BJ (cell line): ENCODE measurements around the gene CDH16. TPM values are rescaled to one million over a fixed set of nuclear protein-coding genes. Genes with fewer than 3 reads are reported as not detected.

ENCODE experiments used
- CTCF ChIA-PET: fragments of 350-600 bp; formaldehyde crosslinking; extraction: SDS; loops from one replicate; lab custom pipeline; 2021; ENCODE audit warnings: antibody characterized with exemption, inconsistent platforms; lab: Yijun Ruan, JAX
- POLR2A ChIA-PET: fragments of 300-600 bp; sonication (Branson Sonifier 250); formaldehyde crosslinking; extraction: SDS; loops from one replicate; lab custom pipeline; 2021; ENCODE audit warnings: antibody characterized with exemption; lab: Charles Lee
- DNase-seq: peaks from one replicate; pipeline ENCODE4 v3.0.0-alpha.2; 2011; ENCODE audit warnings: low read depth
- H3K27me3 ChIP-seq: 2 replicates; pipeline ENCODE4 v1.6.0; 2011; ENCODE audit warnings: low read length; ENCODE audit not compliant: control insufficient read depth, insufficient read depth
- H3K36me3 ChIP-seq: 2 replicates; pipeline ENCODE4 v1.5.1; 2011; ENCODE audit warnings: low read length; ENCODE audit not compliant: control insufficient read depth, insufficient read depth
- H3K4me3 ChIP-seq: 2 replicates; pipeline ENCODE4 v1.5.1; 2011; ENCODE audit warnings: low read depth, mild to moderate bottlenecking, control low read depth, low read length
- polyA plus RNA-seq: library from polyadenylated mRNA; depleted of rRNA; stranded (reverse); fragments of >200 nt; gene quantifications from 2 replicates; pipeline ENCODE4 v1.2.3, GENCODE V29; 2011
- TF ChIP-seq, protein P1 (sequence below): IDR thresholded peaks from 2 replicates; pipeline ENCODE4 v1.5.1; 2011; ENCODE audit warnings: low read depth, mild to moderate bottlenecking, control low read depth, inconsistent platforms, low read length, moderate library complexity; ENCODE audit not compliant: insufficient read depth

CDH16 gene
- polyA plus RNA-seq, 1 experiment, result not detected

GRCh38 chr16:66901626-66902025 lies 17.1 kb downstream of the CDH16 start:
- ChIA-PET POLR2A (no interaction called here), CTCF (interaction anchor here (1.0 to 10.6 kb wide), 6 partner anchors 9 to 254 kb away, joined by 3 to 118 read pairs (median 4); partner anchors contain the start of genes CDH16 and RRAD)
- TF ChIP-seq, protein P1, sequence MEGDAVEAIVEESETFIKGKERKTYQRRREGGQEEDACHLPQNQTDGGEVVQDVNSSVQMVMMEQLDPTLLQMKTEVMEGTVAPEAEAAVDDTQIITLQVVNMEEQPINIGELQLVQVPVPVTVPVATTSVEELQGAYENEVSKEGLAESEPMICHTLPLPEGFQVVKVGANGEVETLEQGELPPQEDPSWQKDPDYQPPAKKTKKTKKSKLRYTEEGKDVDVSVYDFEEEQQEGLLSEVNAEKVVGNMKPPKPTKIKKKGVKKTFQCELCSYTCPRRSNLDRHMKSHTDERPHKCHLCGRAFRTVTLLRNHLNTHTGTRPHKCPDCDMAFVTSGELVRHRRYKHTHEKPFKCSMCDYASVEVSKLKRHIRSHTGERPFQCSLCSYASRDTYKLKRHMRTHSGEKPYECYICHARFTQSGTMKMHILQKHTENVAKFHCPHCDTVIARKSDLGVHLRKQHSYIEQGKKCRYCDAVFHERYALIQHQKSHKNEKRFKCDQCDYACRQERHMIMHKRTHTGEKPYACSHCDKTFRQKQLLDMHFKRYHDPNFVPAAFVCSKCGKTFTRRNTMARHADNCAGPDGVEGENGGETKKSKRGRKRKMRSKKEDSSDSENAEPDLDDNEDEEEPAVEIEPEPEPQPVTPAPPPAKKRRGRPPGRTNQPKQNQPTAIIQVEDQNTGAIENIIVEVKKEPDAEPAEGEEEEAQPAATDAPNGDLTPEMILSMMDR, result no peak

DNA sequence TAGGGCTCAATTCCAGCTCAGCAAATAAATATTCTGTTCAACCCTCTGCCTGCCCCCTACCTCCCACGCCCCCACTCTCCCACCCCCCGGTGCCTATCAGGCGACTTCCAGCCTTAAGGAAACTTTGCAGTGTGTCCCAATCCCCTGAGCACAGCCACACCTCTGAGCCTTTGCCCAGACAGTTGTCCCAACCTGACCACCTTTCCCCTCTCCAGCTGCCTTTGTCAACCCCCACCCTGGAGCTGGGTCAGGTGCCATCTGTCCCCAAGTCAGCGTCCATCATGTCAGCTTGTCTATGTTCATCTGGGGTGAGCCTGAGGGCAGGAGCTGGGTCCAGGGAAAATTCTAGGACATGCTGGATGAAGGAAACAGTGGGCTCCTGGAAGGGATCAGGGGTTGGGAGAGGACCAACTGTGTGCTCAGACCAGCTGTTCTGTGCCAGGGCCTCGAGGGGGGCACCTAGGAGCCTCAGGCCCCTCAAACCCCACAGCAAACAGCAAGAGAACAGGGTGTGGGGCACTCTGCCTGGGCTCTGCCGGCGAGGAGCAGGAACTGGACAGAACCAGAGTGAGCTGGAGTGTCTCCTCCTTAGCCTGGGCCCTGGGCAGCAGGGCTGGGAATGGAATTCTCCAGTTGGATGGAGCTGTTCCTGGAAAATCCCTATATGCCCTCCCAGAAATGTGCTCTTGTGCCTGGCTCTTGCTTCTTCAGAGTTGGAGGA lies 17.8 kb downstream of the CDH16 start:
- Histone ChIP-seq H3K27me3 (no peaks in the 10 kb centered on the region), H3K36me3 (no peaks in the 10 kb centered on the region), H3K4me3 (no peak overlapping the region)
- no peak for DNase-seq
- POLR2A ChIA-PET, result no interaction called here
- TF ChIP-seq, protein P1, result no peak
- CTCF ChIA-PET, result interaction anchor here (1.1 to 10.6 kb wide), 5 partner anchors 10 to 254 kb away, joined by 3 to 118 read pairs (median 4); partner anchors contain the start of gene RRAD

More at GRCh38 chr16:66901626-66902025, 17.1 kb downstream of the CDH16 start:
- H3K27me3 ChIP-seq, result no peaks in the 10 kb centered on the region
- no peaks in the 10 kb centered on the region for H3K36me3 ChIP-seq
- no peak for DNase-seq
- no peak overlapping the region for H3K4me3 ChIP-seq

DNA sequence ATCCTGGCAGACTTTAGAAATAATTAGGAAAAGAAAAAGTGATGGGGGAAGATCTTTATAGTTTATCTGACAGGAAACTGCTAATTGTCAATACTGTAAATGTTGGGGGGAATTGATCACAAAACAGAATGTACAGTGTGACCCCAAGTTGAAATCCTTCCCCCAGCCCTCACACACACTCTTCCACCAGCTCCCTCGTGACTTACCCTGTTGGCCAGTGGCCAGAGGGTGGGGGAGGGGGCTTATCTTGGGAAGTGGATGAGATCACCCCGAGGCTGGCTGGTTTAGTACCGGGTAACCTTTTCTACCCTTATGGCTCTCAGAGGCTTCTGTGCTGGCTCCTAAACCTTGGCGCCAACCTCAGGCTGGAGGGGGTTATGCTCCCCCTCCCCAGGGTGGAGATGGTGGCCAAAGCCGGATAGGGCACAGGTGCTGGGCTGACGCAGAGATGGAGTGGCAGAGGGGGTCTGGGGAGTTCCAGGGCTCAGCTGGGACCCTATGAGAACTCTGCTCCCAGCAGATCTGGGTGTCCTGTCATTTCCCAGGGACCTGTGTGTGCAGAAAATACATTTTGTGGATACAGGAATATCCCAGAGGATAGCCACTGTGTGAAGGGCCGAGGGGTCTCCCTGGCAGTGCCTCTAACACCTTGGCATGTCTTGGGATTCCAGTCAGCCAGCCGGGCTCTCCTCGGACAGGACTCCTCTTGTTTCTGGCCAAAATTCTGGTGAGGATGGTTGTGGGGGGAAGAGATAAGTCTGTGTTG lies 18.6 kb downstream of the CDH16 start:
- no peaks in the 10 kb centered on the region for H3K27me3 ChIP-seq
- no peak for DNase-seq
- no peaks in the 10 kb centered on the region for H3K36me3 ChIP-seq
- TF ChIP-seq, protein P1, result no peak
- no peak overlapping the region for H3K4me3 ChIP-seq
- POLR2A ChIA-PET, result no interaction called here
- CTCF ChIA-PET, result interaction anchor here (1.3 to 10.6 kb wide), 3 partner anchors 10 to 31 kb away, joined by 4 to 118 read pairs (median 7); partner anchors contain the start of gene RRAD

DNA sequence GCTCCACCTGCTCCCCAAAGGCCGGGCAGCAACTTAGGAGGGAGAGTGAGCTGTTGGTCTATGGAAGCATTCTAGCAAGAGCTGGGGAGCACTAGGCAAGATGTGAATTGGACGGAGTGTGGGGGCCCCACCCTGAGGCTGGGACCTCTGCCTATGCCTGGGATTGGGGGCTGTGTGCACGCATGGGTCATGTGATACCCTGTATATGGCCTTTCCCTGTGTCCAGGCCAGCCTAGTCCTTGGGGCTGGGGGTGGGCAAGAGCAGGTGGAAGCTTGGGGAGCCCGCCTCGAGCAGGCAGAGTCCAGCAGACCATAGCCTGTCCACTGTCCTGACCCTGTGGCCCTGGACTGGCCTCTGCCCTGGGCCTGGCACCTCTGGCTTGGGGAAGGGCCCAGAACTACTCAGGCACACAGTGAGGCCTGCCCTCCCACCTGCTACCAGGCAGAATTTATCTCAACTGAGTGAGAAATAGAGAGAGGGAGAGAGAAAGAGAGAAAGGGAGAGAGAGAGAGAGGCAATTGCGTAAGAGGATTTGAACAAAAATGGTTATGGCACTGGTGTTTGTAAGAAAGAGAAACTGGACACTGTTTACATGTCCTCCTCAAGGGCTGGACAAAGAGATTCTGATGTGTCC lies 19.3 kb downstream of the CDH16 start:
- ChIA-PET CTCF (interaction anchor here (1.1 to 10.6 kb wide), 3 partner anchors 27 to 592 kb away, joined by 3 to 118 read pairs (median 7); partner anchors contain the start of gene RRAD), POLR2A (no interaction called here)
- DNase-seq, result no peak
- TF ChIP-seq, protein P1, result no peak
- Histone ChIP-seq H3K27me3 (no peaks in the 10 kb centered on the region), H3K4me3 (no peak overlapping the region), H3K36me3 (no peaks in the 10 kb centered on the region)
